Astrocyte (in vitro differentiated cells and primary cell): Measurements from ENCODE around the gene IFT172.

Source experiments
- EZH2 ChIP-seq: IDR thresholded peaks from 2 replicates; pipeline ENCODE4 v1.6.1; 2012; ENCODE audit warnings: mild to moderate bottlenecking, low read length, inconsistent platforms; ENCODE audit not compliant: insufficient read depth
- TF ChIP-seq, protein P1 (sequence below): IDR thresholded peaks from 2 replicates; pipeline ENCODE4 v1.5.1; 2011; ENCODE audit warnings: low read depth, mild to moderate bottlenecking, inconsistent platforms, low read length, moderate library complexity; ENCODE audit not compliant: insufficient read depth

DNA sequence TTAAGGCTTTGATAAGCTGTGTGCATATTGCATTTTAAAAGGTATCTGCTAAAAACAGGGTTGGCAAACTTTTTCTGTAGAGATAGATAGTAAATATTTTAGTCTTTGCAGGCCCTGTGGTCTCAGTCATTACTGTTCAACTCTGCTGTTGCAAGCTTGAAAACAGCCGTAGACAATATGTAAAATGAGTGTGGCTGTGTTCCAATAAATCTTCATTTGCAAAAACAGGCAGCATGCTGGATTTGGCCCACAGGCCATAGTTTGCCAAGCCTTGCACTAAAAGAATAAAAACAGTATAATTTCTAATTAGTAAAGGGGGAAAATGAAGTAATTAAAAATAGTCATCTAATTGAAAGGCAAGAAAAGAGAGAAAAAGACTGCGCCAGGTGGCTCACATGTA, 42.4 kb upstream of the IFT172 start:
- TF ChIP-seq, protein P1, sequence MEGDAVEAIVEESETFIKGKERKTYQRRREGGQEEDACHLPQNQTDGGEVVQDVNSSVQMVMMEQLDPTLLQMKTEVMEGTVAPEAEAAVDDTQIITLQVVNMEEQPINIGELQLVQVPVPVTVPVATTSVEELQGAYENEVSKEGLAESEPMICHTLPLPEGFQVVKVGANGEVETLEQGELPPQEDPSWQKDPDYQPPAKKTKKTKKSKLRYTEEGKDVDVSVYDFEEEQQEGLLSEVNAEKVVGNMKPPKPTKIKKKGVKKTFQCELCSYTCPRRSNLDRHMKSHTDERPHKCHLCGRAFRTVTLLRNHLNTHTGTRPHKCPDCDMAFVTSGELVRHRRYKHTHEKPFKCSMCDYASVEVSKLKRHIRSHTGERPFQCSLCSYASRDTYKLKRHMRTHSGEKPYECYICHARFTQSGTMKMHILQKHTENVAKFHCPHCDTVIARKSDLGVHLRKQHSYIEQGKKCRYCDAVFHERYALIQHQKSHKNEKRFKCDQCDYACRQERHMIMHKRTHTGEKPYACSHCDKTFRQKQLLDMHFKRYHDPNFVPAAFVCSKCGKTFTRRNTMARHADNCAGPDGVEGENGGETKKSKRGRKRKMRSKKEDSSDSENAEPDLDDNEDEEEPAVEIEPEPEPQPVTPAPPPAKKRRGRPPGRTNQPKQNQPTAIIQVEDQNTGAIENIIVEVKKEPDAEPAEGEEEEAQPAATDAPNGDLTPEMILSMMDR, result no peak
- TF ChIP-seq EZH2, result no peak
